ENCODE measurements around the gene PLCG2. TPM values are rescaled to one million over a fixed set of nuclear protein-coding genes. Genes with fewer than 3 reads are reported as not detected.
"Not testable (repeated sequence)": the region's sequence is repeated elsewhere in the genome, so short reads cannot be mapped to it uniquely, and the experiment has no call there.

Gene PLCG2
- total RNA-seq, 1 experiment from 2014 or later, result 14.4 TPM

DNA sequence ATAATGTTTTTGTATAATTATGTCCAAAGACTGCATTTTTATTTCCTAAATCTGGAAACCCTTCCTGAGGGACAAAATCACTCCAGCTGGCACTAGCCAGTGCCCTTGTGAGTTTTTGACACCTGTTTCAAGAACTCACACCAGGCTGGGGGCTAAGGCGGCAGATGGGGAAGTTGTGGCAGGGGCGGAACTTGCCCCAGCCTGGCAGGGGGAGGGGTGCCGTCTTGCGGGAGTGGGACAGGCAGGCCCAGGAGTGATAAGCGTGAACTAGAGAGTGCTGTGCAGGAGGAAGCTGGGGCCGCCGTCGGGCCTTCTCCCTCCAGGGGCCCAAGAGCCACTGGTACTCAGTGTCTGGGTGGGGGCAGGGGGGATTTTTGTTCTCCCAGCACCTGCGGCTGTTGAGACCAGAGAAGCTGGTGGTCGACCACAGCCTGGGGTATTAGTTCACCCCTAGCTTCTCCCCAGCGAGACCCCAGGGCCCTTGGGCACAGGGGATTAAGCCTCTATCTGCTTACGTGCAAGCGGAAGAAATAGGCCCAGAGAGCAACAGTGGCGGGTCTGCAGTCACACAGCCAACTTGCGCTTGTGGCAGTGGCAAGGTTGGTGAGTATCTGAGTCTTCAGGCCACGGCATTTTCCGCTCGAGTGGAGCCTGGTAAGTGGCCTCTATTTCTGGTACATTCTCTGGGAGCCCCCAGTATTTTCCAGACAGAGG is 40.2 kb upstream of the PLCG2 start:
- CTCF ChIA-PET, result no interaction called here
- Histone ChIP-seq H3K27me3 (replicated peaks; ENCODE audit: control insufficient read depth, insufficient read depth, low read length) (no peaks in the 10 kb centered on the region), H3K9me3 (no peaks in the 10 kb centered on the region), H3K4me1 (peaks cover 10% of the 10 kb centered on the region; the same call in 1 of the 2 replicates), H3K36me3 (ENCODE audit: control insufficient read depth, insufficient read depth, low read length) (no peaks in the 10 kb centered on the region), H3K4me3 (ENCODE audit: low read depth, low read length) (no peak overlapping the region)
- Mint-ChIP-seq H3K27me3 (ENCODE audit: insufficient read depth, unreplicated experiment) (no peaks in the 10 kb centered on the region), H3K4me1 (ENCODE audit: low read depth, unreplicated experiment) (no peaks in the 10 kb centered on the region), H3K36me3 (ENCODE audit: insufficient read depth, unreplicated experiment) (no peaks in the 10 kb centered on the region), H3K9me3 (ENCODE audit: unreplicated experiment) (no peaks in the 10 kb centered on the region), H3K4me3 (ENCODE audit: unreplicated experiment) (no peak overlapping the region), H3K27ac (ENCODE audit: unreplicated experiment) (no peak overlapping the region)
- intact Hi-C loops (cut with micrococcal nuclease; ENCODE audit: unreplicated experiment), result loop anchor here (1.0 to 10.0 kb wide), 7 partner anchors 16 to 734 kb away; partner anchors contain the start of genes ATMIN, CENPN and CMC2
- POLR2A ChIA-PET, result no interaction called here
- no TSS peak for BruUV-seq (replicated peaks)
- no peak for TF ChIP-seq CTCF (IDR thresholded peaks at IDR 0.05; ENCODE audit: insufficient read depth in 1 of 2, low read depth in 1 of 2, low read length in 1 of 2, severe bottlenecking in 1 of 2, unreplicated experiment in 1 of 2)
- no peak for DNase-seq

GRCh38 chr16:81739503-81739902 is 39.6 kb upstream of the PLCG2 start:
- CTCF ChIA-PET, result no interaction called here

DNA sequence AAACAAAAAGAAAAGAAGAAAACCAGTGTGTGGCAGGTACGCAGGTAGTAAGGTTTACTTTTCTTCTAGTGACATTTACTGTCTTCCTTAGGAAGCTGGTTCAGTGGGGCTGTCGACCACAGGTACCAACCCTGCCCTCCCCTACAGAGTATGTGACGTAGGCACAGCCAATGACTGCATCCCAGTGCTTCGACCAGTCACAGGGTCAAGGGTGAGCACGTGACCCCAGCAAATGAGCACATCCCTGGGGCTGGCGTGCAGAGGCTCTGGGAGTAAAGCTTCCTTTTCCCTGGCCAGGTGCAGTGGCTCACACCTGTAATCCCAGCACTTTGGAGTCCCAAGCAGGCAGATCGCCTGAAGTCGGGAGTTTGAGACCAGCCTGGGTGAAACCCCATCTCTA is 38.9 kb upstream of the PLCG2 start:
- no peak for TF ChIP-seq CTCF (IDR thresholded peaks at IDR 0.05; ENCODE audit: insufficient read depth in 1 of 2, low read depth in 1 of 2, low read length in 1 of 2, severe bottlenecking in 1 of 2, unreplicated experiment in 1 of 2)
- ChIA-PET POLR2A (interaction anchor here (0.5 to 0.6 kb wide), 2 partner anchors 140 to 1153 kb away, joined by 3 to 8 read pairs; no protein-coding TSS in a partner anchor), CTCF (interaction anchor here (0.5 to 0.7 kb wide), 4 partner anchors 13 to 375 kb away, joined by 3 to 5 read pairs (median 4); no protein-coding TSS in a partner anchor)
- no peaks in the 10 kb centered on the region for H3K27me3 ChIP-seq (replicated peaks; ENCODE audit: control insufficient read depth, insufficient read depth, low read length)
- Mint-ChIP-seq H3K4me3 (ENCODE audit: unreplicated experiment) (no peak overlapping the region), H3K27ac (ENCODE audit: unreplicated experiment) (no peak overlapping the region), H3K9me3 (ENCODE audit: unreplicated experiment) (no peaks in the 10 kb centered on the region), H3K4me1 (ENCODE audit: low read depth, unreplicated experiment) (no peaks in the 10 kb centered on the region), H3K27me3 (ENCODE audit: insufficient read depth, unreplicated experiment) (no peaks in the 10 kb centered on the region), H3K36me3 (ENCODE audit: insufficient read depth, unreplicated experiment) (no peaks in the 10 kb centered on the region)
- H3K4me3 ChIP-seq (ENCODE audit: low read depth, low read length), result no peak overlapping the region
- intact Hi-C loops (cut with micrococcal nuclease; ENCODE audit: unreplicated experiment), result no loop called here
- no TSS peak for BruUV-seq (replicated peaks)
- no peaks in the 10 kb centered on the region for H3K36me3 ChIP-seq (ENCODE audit: control insufficient read depth, insufficient read depth, low read length)
- peaks cover 10% of the 10 kb centered on the region; the same call in 1 of the 2 replicates for H3K4me1 ChIP-seq
- DNase-seq, result no peak
- no peaks in the 10 kb centered on the region for H3K9me3 ChIP-seq

More at GRCh38 chr16:81739503-81739902, 39.6 kb upstream of the PLCG2 start:
- no peak for DNase-seq
- Histone ChIP-seq H3K36me3 (ENCODE audit: control insufficient read depth, insufficient read depth, low read length) (no peaks in the 10 kb centered on the region), H3K4me3 (ENCODE audit: low read depth, low read length) (no peak overlapping the region), H3K4me1 (peaks cover 10% of the 10 kb centered on the region; the same call in 1 of the 2 replicates), H3K9me3 (no peaks in the 10 kb centered on the region), H3K27me3 (replicated peaks; ENCODE audit: control insufficient read depth, insufficient read depth, low read length) (no peaks in the 10 kb centered on the region)
- no peak for TF ChIP-seq CTCF (IDR thresholded peaks at IDR 0.05; ENCODE audit: insufficient read depth in 1 of 2, low read depth in 1 of 2, low read length in 1 of 2, severe bottlenecking in 1 of 2, unreplicated experiment in 1 of 2)
- Mint-ChIP-seq H3K4me3 (ENCODE audit: unreplicated experiment) (no peak overlapping the region), H3K27ac (ENCODE audit: unreplicated experiment) (no peak overlapping the region), H3K36me3 (ENCODE audit: insufficient read depth, unreplicated experiment) (no peaks in the 10 kb centered on the region), H3K9me3 (ENCODE audit: unreplicated experiment) (no peaks in the 10 kb centered on the region), H3K27me3 (ENCODE audit: insufficient read depth, unreplicated experiment) (no peaks in the 10 kb centered on the region), H3K4me1 (ENCODE audit: low read depth, unreplicated experiment) (no peaks in the 10 kb centered on the region)
- intact Hi-C loops (cut with micrococcal nuclease; ENCODE audit: unreplicated experiment), result loop anchor here (5.0 to 10.0 kb wide), 2 partner anchors 532 to 735 kb away; partner anchors contain the start of genes CENPN and CMC2
- BruUV-seq (replicated peaks), result no TSS peak
- POLR2A ChIA-PET, result no interaction called here

GRCh38 chr16:81741430-81741770 is 37.7 kb upstream of the PLCG2 start:
- H3K4me1 Mint-ChIP-seq (ENCODE audit: low read depth, unreplicated experiment); intact Hi-C loops (cut with micrococcal nuclease; ENCODE audit: unreplicated experiment); POLR2A ChIA-PET; H3K36me3 ChIP-seq (ENCODE audit: control insufficient read depth, insufficient read depth, low read length); H3K27me3 ChIP-seq (replicated peaks; ENCODE audit: control insufficient read depth, insufficient read depth, low read length); H3K9me3 ChIP-seq; CTCF ChIA-PET; H3K36me3 Mint-ChIP-seq (ENCODE audit: insufficient read depth, unreplicated experiment); H3K27me3 Mint-ChIP-seq (ENCODE audit: insufficient read depth, unreplicated experiment); H3K9me3 Mint-ChIP-seq (ENCODE audit: unreplicated experiment); DNase-seq; BruUV-seq (replicated peaks); H3K4me3 ChIP-seq (ENCODE audit: low read depth, low read length); H3K4me3 Mint-ChIP-seq (ENCODE audit: unreplicated experiment); H3K27ac Mint-ChIP-seq (ENCODE audit: unreplicated experiment): not testable (repeated sequence)
- peaks cover 10% of the 10 kb centered on the region; the same call in 1 of the 2 replicates for H3K4me1 ChIP-seq

All from Caco-2 (cell line).